ENCODE results near the gene MSMB.
A peak's percentile ranks its signal among the peaks of the same experiment; 100 is the strongest.
"Not testable (repeated sequence)": the region's sequence is repeated elsewhere in the genome, so short reads cannot be mapped to it uniquely, and the experiment has no call there.

MSMB gene

DNA sequence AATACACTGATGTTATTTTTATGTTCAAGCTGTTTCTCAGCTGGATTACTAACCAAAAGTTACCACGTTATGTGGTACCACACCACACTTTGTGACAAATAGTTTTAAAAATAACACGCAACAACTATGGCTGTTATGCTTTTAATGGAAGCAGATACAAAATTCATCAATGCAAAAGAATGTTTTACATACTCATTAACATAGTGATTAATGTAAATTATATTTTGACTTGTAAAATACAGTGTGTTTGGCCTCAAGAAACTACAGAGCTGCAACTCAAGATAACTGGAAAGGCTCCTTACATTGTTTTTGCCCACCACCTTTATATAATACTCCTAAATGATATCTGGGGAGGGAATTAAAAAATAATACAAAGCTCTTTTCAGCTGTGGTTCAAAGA is 41.1 kb downstream of the MSMB start:
- no peak for DNase-seq

DNA sequence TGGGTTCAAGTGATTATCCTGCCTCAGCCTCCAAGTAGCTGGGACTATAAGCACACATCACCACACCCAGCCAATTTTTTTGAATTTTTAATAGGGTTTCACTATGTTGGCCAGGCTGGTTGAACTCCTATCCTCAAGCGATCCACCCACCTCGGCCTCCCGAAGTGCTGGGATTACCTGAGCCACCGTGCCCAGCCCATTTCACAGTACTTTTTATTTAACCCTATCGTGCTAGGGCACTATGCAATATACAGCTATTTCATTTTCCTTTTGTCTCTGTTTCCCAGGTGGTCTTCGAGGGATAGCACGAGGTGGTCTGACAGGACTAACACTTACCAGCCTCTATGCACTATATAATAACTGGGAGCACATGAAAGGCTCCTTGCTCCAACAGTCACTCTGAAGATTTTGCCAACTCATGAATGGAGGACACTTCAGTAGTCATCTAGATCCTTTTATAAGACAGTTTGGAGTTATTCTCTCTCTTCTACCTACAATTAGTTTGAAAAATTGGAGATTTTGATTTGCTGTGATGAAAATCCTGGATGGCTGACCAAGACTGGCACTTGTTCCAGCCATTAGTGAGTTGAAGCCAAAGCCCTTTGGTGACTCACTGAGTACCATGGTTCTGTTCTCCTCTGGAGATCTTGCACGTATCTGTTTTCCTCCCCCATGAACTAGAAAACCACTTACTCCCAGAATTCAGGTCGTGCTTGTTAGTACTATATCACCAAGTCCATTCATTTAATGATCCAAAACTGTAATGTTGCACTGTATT is 43.0 kb downstream of the MSMB start:
- no peak for DNase-seq

DNA sequence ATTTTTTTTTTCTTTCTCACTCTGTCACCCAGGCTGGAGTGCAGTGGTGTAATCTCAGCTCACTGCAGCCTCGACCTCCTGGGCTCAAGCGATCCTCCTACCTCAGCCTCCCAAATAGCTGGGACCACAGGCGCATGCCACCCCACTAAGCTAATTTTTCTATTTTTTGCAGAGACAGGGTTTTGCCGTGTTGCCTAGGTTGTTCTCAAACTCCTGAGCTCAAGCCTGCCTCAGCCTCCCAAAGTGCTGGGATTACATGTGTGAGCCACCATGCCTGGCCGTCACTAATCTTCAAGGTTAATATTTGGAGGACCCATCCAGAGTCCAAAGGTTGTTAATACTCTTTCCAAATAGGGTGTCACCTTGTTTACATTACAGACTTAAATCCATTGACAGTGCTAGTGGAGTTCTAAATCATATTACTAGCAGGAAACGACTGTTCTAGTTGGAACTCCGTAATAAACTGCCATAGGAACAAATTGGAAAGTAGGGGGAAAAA is 43.8 kb downstream of the MSMB start:
- DNase-seq: not testable (repeated sequence)

DNA sequence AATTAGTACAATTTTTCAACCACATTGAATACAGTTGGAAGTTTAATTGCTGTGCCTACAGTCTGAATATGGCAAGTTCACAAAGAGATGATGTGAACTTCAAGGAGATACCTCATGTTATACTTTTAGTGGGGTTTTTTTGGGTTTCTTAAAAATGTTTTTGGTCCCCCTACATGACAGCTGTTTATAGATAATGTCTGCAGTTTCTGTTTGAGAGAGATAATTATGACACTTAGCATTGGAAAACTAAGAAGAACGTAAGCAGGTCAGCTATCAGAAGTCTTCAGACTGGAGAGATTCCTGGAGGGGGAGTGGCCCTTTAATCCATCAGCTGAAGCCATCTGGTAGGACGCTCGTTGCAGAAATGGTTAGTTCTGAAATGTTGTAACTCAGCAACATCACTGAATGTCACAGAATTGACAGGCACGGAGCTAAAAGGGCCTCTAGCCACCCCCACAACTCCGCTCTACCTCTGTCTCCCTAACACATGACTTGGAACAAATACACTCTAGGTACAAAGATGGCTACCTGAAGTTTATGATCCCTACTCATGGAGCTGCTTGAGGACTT is 44.8 kb downstream of the MSMB start:
- DNase-seq: no peak

DNA sequence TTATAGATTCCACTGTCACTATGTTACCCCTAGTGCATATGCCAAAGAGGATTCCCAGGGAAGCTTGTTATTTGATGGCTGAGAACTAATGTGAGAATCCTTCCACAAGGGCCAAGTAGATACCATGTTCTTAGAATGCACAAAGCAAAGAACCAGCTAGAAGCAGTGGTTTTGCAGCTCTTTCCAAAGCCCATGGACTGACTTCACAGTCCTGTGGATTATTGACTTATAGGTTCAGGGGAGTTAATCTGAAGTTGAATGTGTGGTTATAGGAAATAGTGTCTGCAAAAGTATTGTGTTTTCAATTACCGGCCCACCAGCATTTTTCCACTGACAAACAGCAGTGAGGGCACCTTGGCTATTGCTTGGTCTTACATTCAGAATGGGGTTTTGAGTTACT is 45.5 kb downstream of the MSMB start:
- DNase-seq: no peak

DNA sequence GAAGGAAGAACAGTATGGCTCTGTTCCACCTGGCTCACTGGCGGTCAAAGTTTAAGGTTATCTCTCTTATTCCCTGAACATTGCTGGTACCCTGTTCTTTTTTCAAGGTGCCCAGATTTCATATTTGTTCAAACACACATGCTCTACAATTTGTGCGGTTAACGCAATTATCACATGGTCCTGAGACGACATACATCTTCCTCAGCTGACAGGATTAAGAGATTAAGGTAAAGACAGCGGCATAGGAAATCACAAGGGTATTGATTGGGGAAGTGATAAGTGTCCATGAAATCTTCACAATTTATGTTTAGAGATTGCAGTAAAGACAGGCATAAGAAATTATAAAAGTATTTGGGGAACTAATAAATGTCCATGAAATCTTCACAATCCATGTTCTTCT is 46.1 kb downstream of the MSMB start:
- not testable (repeated sequence) for DNase-seq

DNA sequence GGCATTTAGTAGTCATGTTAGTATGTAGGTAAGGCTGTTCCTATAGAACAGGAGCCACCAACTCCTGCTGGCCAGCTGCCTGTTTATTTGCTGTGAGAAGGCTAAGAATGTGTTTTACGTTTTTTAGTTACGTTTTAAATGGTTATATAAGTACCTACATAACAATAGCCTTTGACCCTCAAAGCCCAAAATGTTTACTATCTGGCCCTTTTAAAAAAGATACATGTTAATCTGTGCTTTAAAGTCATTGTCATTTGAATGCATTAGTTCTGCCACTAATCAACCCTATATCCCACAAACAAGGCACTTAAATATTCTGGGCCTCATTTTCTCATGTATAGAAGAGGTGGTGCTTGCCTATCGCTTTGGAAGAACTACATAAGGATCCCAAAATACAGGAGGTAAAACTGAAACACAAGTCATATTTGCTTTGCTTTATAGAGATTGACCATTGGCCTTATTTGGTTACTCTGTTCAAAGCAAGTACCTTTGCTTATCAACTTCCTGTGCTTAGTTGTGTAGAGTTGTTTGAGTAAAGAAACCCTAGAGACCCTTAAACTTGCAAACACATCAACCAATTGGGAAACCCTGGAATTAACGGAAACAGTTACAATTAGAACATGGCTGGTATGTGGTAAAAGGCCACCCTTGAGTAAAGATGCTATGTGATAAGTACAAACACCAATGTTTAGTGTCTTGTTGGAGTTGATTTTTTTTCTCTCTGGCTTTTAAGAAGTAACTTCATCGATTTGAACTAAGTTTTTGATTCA is 47.9 kb downstream of the MSMB start:
- DNase-seq: no peak

DNA sequence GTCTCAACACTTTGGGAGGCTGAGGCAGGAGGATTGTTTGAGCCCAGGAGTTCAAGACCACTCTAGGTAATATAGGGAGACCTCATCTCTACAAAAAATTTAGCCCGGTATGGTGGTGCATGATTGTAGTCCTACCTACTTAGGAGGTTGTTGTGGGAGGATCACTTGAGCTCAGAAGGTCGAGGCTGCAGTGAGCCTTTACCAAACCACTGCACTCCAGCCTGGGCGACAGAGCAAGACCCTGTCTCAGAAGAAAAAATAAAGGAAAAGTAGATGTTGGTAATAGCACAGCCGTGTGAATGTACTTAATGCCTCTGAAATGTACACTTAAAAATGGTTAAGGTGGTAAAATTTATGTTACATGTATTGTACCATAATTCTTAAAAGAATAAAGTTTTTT is 48.5 kb downstream of the MSMB start:
- no peak for DNase-seq

DNA sequence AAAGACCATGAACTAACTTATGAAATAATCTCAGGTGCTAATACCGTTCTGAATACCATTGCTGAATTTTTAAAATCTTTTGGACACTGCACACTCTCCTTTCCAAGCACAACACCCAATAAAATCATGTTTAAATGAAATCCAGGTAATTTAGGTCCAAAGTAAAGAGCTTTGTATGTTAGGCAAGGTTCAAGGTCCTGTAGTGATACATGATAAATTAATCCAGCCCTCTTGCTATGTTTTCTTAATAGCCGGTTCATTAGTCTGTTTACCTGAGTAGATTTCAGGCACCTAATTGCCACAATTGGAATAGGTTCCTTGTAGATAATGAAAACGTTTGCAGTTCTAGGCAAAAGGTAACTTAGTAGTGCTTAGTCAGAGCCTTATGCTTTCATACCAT is 60.5 kb downstream of the MSMB start:
- not testable (repeated sequence) for DNase-seq

DNA sequence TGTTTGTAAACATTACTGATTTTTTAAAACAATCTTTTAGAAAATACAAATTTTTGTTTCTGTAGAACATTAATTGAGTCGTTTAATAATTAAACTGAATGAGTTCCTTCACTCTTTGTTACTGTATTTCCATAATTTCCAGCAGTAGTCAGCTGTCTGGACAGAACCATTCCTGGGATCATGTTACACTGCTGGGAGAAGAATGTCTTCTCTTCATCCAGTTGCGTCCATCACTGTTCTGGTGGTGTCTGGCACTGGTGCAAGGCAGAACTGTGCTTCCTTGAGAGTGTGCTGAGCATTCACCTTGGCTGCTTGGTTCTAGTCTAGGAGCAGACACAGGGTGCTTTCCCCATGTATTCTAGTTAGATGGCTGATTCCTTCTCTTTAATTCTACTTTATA is 61.6 kb downstream of the MSMB start:
- DNase-seq: not testable (repeated sequence)

DNA sequence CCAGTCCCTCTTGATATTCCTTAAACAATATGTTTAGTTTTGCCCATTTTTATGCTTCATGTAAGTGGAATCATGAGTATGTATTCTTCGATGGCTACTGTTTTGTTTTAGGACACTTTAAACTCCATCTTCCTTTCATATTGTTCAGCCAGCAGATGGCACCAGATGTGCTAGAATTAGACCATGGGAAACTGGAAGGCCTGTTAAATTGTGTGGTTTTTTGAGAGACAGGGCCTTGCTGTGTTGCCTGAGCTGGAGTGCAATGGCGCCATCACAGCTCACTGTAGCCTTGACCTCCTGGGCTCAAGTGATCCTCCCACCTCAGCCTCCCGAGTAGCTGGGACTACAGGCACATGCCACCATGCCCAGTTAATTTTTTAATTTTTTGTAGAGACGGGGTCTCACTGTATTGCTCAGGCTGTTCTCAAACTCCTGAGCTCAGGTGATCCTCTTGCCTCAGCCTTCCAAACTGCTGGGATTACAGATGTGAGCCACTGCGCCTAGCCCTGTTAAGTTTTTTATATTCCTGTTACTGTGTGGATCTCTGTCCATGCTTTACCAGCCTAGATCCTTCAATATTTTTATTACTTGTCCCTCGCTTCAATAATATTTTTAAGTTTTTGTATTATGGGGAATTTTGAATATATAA is 62.4 kb downstream of the MSMB start:
- DNase-seq: peak; percentile 30

All from activated CD8-positive, alpha-beta memory T cell treated with anti-CD3 and anti-CD28 coated beads, Interleukin-2, amount 50 U/mL, for 4 hours (primary cell).